ENCODE data around the gene CDT1.
"Not testable (repeated sequence)": the region's sequence is repeated elsewhere in the genome, so short reads cannot be mapped to it uniquely, and the experiment has no call there.

GRCh38 chr16:88788749-88789148, 14.8 kb upstream of the CDT1 start:
- not testable (repeated sequence) for TF ChIP-seq POLR2A, CTCF (IDR thresholded peaks at IDR 0.05)
